Neural cell (in vitro differentiated cells): ENCODE data around the gene GOLGA6B. TPM values are rescaled to one million over a fixed set of nuclear protein-coding genes. Genes with fewer than 3 reads are reported as not detected.

ENCODE experiments used
- H2AFZ ChIP-seq: fragments of 200-600, 300-800 bp; sonication (generic), shearing (Covaris generic); 2 replicates; pipeline ENCODE4 v1.6.0; 2014; ENCODE audit warnings: low read depth, mild to moderate bottlenecking, antibody characterized with exemption, low read length, moderate library complexity
- H3F3A ChIP-seq: fragments of 200-600 bp; shearing (Covaris generic); 2 replicates; pipeline ENCODE4 v1.6.1; 2016; ENCODE audit warnings: mild to moderate bottlenecking, moderate library complexity, mixed read lengths, antibody characterized with exemption, low read length; ENCODE audit not compliant: insufficient read depth, poor library complexity, severe bottlenecking
- H3K27ac ChIP-seq: fragments of 200-600, 300-800 bp; sonication (generic), shearing (Covaris generic); 2 replicates; pipeline ENCODE4 v1.5.1; 2014; ENCODE audit warnings: mild to moderate bottlenecking, low read length, moderate library complexity
- H3K27me3 ChIP-seq: fragments of 300-800, 200-600 bp; sonication (generic), shearing (Covaris generic); 2 replicates; pipeline ENCODE4 v1.6.0; 2014; ENCODE audit warnings: mild to moderate bottlenecking, low read depth, low read length, moderate library complexity; ENCODE audit not compliant: insufficient read depth
- H3K36me3 ChIP-seq: fragments of 300-800, 200-600 bp; sonication (generic), shearing (Covaris generic); 2 replicates; pipeline ENCODE4 v1.5.1; 2014; ENCODE audit warnings: mild to moderate bottlenecking, antibody characterized with exemption, low read length, moderate library complexity; ENCODE audit not compliant: insufficient read depth
- H3K4me2 ChIP-seq: fragments of 300-800, 200-600 bp; sonication (generic), shearing (Covaris generic); 2 replicates; pipeline ENCODE4 v1.6.0; 2014; ENCODE audit warnings: mild to moderate bottlenecking, low read length
- H3K4me3 ChIP-seq: fragments of 300-800, 200-600 bp; sonication (generic), shearing (Covaris generic); 2 replicates; pipeline ENCODE4 v1.5.1; 2014; ENCODE audit warnings: mild to moderate bottlenecking, low read length, moderate library complexity
- H3K79me2 ChIP-seq: fragments of 200-600 bp; shearing (Covaris generic); replicated peaks from 2 replicates; pipeline ENCODE4 v1.6.0; 2014; ENCODE audit warnings: mild to moderate bottlenecking, low read length, moderate library complexity; ENCODE audit not compliant: insufficient read depth
- H3K9ac ChIP-seq: fragments of 300-800, 200-600 bp; sonication (generic), shearing (Covaris generic); 2 replicates; pipeline ENCODE4 v1.6.1; 2016; ENCODE audit warnings: mild to moderate bottlenecking, low read length, mixed read lengths
- H3K9me2 ChIP-seq: fragments of 200-600 bp; shearing (Covaris generic); 2 replicates; pipeline ENCODE4 v1.6.1; 2016; ENCODE audit warnings: mild to moderate bottlenecking, low read length, mixed read lengths; ENCODE audit not compliant: insufficient read depth
- H3K9me3 ChIP-seq: fragments of 200-600, 300-800 bp; sonication (generic), shearing (Covaris generic); 2 replicates; pipeline ENCODE4 v1.6.1; 2016; ENCODE audit warnings: mild to moderate bottlenecking, mixed run types, low read length, moderate library complexity, mixed read lengths
- H4K20me1 ChIP-seq: fragments of 200-600 bp; shearing (Covaris generic); 2 replicates; pipeline ENCODE4 v1.6.1; 2016; ENCODE audit warnings: mild to moderate bottlenecking, mixed run types; ENCODE audit not compliant: insufficient read depth
- CTCF ChIP-seq: fragments of 450-650 bp; IDR thresholded peaks from 2 replicates; pipeline ENCODE4 v1.5.1; 2014; ENCODE audit warnings: antibody characterized with exemption, mild to moderate bottlenecking, moderate library complexity; ENCODE audit not compliant: poor library complexity, severe bottlenecking
- EP300 ChIP-seq: fragments of 450-650 bp; conservative IDR thresholded peaks from 2 replicates; pipeline ENCODE4 v1.6.1; 2014; ENCODE audit warnings: antibody characterized with exemption, mild to moderate bottlenecking, moderate library complexity; ENCODE audit not compliant: poor library complexity, severe bottlenecking
- EZH2 ChIP-seq: fragments of 200-600, 300-800 bp; shearing (Covaris generic), sonication (generic); IDR thresholded peaks from 2 replicates; pipeline ENCODE4 v1.6.1; 2014; ENCODE audit warnings: antibody characterized with exemption, low read length, borderline replicate concordance, mild to moderate bottlenecking; ENCODE audit not compliant: insufficient read depth, poor library complexity, severe bottlenecking
- MXI1 ChIP-seq: fragments of 450-650 bp; conservative IDR thresholded peaks from 2 replicates; pipeline ENCODE4 v1.6.1; 2014; ENCODE audit warnings: antibody characterized with exemption, mild to moderate bottlenecking; ENCODE audit not compliant: poor library complexity, severe bottlenecking
- POLR2AphosphoS5 ChIP-seq: IDR thresholded peaks from 2 replicates; pipeline ENCODE4 v1.6.1; 2012
- RAD21 ChIP-seq: fragments of 450-650 bp; conservative IDR thresholded peaks from 2 replicates; pipeline ENCODE4 v1.6.1; 2014; ENCODE audit warnings: antibody characterized with exemption, mild to moderate bottlenecking, moderate library complexity
- REST ChIP-seq: IDR thresholded peaks from 2 replicates; pipeline ENCODE4 v1.6.1; 2012; ENCODE audit warnings: borderline replicate concordance
- SMC3 ChIP-seq: fragments of 450-650 bp; conservative IDR thresholded peaks from 2 replicates; pipeline ENCODE4 v1.6.1; 2014; ENCODE audit warnings: antibody characterized with exemption, mild to moderate bottlenecking, moderate library complexity; ENCODE audit not compliant: poor library complexity
- TAF1 ChIP-seq: IDR thresholded peaks from 2 replicates; pipeline ENCODE4 v1.6.1; 2012; ENCODE audit warnings: low read depth
- polyA plus RNA-seq: library from polyadenylated mRNA; depleted of rRNA; stranded (reverse); fragments of >200 nt; gene quantifications from 2 replicates; pipeline ENCODE4 v1.2.3, GENCODE V29; 2014

GOLGA6B gene
- polyA plus RNA-seq, 1 donor from 2014 or later = not detected

DNA sequence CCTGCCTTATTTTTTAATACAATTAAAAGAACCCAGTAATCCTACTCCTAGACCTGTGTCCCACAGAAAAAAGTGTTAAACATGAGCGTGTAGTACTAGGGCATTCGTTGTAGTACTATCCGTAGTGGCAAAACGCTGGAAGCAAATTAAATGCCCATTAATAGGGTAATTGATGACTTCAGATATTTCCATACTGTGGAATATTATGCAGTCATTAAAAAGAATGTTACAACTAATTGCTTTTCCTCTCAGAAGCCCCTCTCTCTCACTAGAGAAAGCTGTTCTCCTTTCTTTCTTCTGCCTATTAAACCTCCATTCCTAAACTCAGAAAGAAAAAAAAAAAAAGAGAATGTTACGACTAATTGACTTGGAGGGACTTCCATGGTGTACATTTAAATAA, 34.2 kb downstream of the GOLGA6B start (continued):
- no peak for TF ChIP-seq CTCF

- no peak overlapping the region for H2AFZ ChIP-seq
- H3K9me2 ChIP-seq = no peaks in the 10 kb centered on the region
- TF ChIP-seq MXI1 (no peak), EP300 (no peak)
- no peaks in the 10 kb centered on the region for H3K27me3 ChIP-seq
- H3K79me2 ChIP-seq = peaks cover 29% of the 10 kb centered on the region
- no peak overlapping the region for H3K9ac ChIP-seq
- H4K20me1 ChIP-seq = no peaks in the 10 kb centered on the region
- no peak overlapping the region for H3K4me2 ChIP-seq
- H3F3A ChIP-seq = no peaks in the 10 kb centered on the region
- H3K9me3 ChIP-seq = no peaks in the 10 kb centered on the region
- H3K36me3 ChIP-seq = no peaks in the 10 kb centered on the region
- no peak overlapping the region for H3K27ac ChIP-seq
- H3K4me3 ChIP-seq = no peak overlapping the region
Measured at GRCh38 chr15:72690938-72691337, 36.4 kb downstream of the GOLGA6B start.

DNA sequence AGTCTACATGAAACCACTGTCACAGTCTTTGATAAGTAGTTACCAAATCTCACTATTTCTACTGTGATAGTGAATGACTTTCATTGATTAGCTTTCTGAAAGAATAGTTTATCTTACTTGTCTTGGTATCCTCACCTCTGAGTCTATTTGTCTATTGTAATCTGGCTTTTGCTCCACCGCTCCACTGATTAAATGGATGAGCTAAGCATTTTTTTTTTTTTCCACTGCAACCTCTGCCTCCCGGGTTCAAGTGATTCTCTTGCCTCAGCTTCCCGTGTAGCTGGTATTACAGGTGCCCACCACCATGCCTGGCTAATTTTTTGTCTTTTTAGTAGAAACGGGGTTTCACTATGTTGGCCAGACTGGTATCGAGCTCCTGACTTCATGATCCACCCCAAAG, 44.4 kb downstream of the GOLGA6B start:
- H2AFZ ChIP-seq = no peak overlapping the region
- H4K20me1 ChIP-seq = no peaks in the 10 kb centered on the region
- H3K27ac ChIP-seq = no peak overlapping the region
- no peak overlapping the region for H3K4me3 ChIP-seq
- no peak overlapping the region for H3K4me2 ChIP-seq
- no peaks in the 10 kb centered on the region for H3K27me3 ChIP-seq
- H3F3A ChIP-seq = no peaks in the 10 kb centered on the region
- no peaks in the 10 kb centered on the region for H3K36me3 ChIP-seq
- no peak for TF ChIP-seq SMC3
- no peak for TF ChIP-seq MXI1
- TF ChIP-seq REST = no peak
- no peak for TF ChIP-seq POLR2AphosphoS5
- no peak for TF ChIP-seq EZH2
- TF ChIP-seq TAF1 = no peak
- no peak for TF ChIP-seq EP300
- TF ChIP-seq CTCF = no peak
- TF ChIP-seq RAD21 = no peak
- no peaks in the 10 kb centered on the region for H3K9me3 ChIP-seq
- no peak overlapping the region for H3K9ac ChIP-seq
- no peaks in the 10 kb centered on the region for H3K9me2 ChIP-seq
- H3K79me2 ChIP-seq = peaks cover 3% of the 10 kb centered on the region
